Fibroblast of skin of back (primary cell): ENCODE results near the gene FAM114A1.
"Not testable (repeated sequence)": the region's sequence is repeated elsewhere in the genome, so short reads cannot be mapped to it uniquely, and the experiment has no call there.

Experiments
- DNase-seq: peaks from one replicate; pipeline ENCODE4 v3.0.0-alpha.2; 2013

The FAM114A1 gene

GRCh38 chr4:38940476-38940875 is 72.9 kb downstream of the FAM114A1 start:
- no peak for DNase-seq

- DNase-seq = peak; percentile 39
Observed at GRCh38 chr4:38941906-38942305, 74.3 kb downstream of the FAM114A1 start.

DNA sequence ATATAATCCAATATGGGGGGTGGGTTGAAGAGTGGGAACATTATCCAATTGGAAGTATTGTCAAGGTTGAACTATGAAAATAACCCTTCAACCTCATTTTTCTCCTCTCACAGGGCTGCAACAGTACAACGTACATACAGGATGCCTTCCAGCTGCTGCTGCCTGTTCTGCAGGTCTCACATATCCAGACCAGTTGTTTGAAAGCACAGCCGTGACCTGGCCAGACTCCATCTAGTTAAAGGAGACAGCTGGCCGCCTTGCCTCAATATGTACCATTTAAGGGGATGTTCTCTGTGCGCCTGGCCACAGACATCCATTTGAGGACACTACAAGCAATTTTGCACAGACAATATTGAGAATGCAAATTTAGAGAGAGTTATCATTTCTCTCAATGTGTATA is 75.7 kb downstream of the FAM114A1 start:
- DNase-seq = no peak

- no peak for DNase-seq
Observed at GRCh38 chr4:38944440-38944839, 76.8 kb downstream of the FAM114A1 start.

DNA sequence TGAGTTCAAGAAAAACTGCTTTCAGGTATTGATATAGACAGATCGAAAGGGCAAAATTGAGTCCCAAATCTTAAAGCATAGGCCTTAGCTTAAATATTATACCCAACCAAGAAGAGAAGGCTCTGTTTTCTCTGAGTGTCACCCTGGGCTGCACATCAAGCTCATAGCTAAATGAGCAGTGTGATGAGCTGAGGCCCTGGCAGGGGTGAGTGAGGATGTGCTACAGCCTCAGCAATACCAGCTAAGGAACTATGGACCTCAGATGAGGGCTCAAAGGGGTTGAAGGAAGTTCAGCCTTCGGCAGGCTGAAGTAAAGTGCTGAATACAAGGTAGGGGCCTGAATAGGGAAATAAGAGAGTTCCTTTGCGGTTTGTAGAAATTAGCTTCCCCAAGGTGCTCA is 79.3 kb downstream of the FAM114A1 start:
- DNase-seq = no peak

DNA sequence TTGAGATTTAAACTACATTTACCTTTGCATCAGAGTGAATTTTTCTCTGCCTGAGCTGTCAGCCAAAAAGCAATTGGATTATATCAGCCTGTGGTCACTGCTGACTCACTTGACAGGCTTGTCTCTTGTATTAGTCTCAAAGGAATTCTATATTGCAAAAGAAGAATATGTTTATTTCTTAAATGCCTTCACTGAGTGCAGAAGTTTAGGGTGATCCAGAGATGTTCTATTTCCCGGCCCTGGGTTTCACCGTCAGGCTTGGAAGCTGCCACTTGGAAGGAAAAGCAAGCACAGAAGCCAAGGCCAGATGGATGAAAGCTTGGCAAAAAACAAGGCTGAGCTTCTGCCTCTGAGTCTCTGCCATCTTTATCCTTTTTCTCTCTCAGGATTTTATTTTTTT is 80.9 kb downstream of the FAM114A1 start:
- DNase-seq = peak; percentile 91

GRCh38 chr4:38949411-38950051 is 81.9 kb downstream of the FAM114A1 start:
- no peak for DNase-seq

- DNase-seq = peak; percentile 16
Observed at GRCh38 chr4:38950159-38950558, 82.6 kb downstream of the FAM114A1 start.

DNA sequence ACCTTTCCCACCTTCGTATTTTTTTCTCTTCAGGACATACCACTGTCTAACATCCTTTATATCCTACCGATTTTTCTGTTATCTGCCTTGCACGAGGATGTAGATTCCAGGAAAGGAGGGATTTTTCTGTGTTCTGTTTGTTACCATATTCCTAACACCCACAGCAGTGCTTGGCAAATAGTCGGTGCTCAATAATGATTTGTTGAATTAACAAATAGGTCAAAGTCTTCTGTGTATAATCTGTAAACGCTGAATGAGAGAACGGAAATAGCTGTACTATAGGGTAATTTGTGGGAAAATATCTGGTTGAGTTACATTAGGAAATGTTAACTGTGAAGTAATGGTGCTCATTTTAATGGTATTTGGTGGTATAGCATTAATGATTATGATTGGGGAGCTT is 83.1 kb downstream of the FAM114A1 start:
- no peak for DNase-seq

- no peak for DNase-seq
Observed at GRCh38 chr4:38951598-38951997, 84.0 kb downstream of the FAM114A1 start.

DNA sequence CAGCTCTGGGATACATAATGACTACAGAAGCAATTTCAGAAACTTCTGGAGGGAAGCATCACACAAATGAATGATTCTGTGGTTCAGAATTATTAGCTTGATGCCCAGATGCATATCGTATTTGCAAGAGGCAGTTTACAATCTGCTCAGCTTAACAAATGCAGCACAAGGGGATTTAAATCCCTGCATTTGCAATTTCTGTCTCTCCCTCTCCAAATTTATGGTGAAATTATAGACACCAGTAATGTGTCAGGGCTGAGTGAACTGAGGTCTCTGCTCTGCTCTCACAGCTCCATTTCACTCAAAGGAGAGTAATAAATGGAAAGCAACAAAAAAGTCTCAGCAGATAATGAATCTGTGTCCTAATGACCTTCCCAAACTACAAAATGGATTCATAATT is 84.4 kb downstream of the FAM114A1 start:
- DNase-seq = no peak

DNA sequence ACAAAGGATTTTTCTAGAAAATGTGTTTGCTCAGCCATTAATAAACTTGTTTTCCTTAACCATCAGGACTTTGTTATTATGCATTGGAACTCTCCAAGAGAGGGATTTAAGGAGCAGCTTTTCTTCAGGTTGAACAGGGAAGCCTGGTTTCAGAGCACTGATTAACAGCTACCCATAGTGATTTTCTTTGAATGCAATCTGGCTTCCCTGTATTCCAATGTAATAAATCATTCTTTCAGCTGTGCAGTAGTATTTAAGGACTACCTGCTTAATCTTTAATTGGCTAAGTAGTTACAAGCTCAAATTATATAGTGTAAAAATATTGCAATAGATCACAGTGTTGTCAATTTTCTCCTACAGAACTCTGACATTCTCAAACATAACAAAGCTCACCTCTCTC is 87.1 kb downstream of the FAM114A1 start:
- no peak for DNase-seq

DNA sequence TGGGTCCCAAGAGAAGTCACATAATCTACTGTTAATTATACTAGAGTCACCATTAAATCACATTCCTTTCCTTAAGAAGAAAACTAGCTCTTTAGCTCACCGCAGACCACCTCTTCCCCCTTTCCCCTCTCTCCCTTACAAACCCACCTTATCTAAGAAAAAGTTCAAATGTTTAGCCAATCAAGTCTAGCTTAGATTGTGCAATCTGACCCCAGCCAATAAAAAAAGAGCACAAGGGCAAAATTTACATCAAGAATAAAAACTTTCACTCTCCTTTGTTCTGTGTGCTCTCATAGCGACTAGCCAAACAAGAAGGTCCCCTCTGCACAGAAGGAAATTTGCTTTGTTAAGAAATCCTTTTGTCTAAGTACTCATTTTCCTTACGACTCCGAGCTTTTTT is 88.4 kb downstream of the FAM114A1 start:
- DNase-seq = no peak

- no peak for DNase-seq
Observed at GRCh38 chr4:38957261-38957815, 89.7 kb downstream of the FAM114A1 start.

GRCh38 chr4:38957893-38958292 is 90.3 kb downstream of the FAM114A1 start:
- DNase-seq = no peak

- no peak for DNase-seq
Observed at GRCh38 chr4:38958453-38959190, 91.0 kb downstream of the FAM114A1 start.

DNA sequence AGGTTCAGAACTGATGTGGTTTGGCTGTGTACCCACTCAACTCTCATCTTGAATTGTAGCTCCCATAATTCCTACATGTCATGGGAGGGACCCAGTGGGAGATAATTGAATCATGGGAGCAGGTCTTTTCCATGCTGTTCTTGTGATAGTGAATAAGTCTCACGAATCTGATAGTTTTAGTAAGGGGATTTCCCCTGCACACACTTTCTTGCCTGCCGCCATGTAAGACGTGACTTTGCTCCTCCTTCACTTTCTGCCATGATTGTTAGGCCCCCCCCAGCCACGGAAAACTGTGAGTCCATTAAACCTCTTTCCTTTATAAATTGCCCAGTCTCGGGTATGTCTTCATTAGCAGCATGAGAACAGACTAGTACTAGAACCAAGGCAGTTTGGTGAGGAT is 91.6 kb downstream of the FAM114A1 start:
- not testable (repeated sequence) for DNase-seq

DNA sequence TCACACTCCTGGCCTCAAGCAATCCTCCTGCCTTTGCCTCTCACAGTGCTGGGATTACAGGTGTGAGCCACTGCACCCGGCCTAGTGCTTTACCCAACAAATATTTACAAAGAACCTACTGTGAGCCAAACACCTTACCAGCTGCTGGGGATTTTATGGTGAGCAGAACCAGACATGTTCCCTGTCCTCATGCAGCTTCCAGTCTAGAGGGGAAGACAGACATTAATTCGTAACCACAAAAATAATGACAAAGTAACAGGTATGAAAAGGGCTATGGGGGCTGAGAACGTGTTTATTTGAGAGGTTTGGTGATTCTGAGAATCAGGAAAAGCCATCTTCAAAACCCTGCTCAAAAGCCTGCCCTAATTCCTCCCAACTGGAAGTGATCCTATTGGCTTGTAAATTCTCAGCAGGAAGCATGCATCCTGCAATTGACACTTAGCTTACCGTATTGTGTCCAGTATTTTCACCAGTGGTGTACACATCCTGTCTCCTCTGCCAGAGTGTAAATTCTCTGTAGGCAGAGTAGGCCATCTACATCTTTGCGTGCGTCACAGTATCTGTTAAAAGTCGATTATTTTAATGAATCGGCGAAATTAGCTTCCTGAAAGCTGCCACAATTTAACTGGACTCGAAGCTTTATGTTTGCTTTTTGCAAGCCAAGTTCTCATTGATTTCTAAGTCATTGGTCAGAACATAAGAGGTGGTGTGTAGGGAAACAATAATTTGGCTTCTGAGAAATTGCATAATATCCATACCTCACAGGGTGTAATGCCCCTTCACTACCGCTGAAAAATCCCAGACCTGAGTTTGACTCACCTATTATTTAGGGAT is 97.6 kb downstream of the FAM114A1 start:
- DNase-seq = no peak

DNA sequence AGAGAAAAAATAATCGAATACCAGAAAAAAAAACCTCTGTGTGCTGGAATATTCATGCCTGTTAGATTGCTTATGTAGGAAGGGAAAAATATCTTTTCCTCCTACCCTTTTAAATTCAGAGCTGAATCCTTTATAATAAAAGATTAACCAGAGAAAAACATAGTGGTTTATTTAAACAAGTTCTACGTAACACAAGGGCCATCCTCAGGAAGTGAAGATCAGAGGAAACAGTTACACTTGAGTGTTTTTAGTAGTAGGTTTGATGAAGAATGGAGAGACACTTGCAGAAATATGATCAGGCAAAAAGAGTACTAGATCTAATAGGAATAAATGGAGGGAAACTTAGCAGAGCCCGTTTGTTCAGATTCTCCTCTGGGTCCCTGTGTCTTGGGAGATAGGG is 98.3 kb downstream of the FAM114A1 start:
- DNase-seq = no peak

- peak; percentile 98 for DNase-seq
Observed at GRCh38 chr4:38967260-38968095, 99.9 kb downstream of the FAM114A1 start.

DNA sequence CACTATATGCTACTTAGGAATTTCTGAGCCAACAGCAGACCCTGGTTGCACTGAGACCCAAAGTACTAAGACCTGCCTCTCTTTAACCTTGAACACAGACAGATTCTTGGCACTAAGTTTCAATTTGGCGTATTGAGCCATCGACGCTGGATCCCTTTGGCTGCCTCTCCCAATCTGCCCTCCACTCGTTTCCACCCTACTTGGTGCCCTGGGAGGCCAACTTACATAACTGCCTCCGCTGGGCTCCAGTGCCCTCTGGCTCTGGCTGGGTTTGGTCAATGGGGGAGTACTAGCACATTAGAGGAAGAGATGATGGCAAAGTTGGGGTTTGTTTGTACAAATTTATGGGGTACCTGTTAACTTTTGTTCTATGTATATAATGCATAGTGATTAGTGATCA is 101.1 kb downstream of the FAM114A1 start:
- DNase-seq = no peak

- no peak for DNase-seq
Observed at GRCh38 chr4:38976308-38976707, 108.7 kb downstream of the FAM114A1 start.
